GM23338 (cell line): Measurements from ENCODE around the gene CD8A. TPM values are rescaled to one million over a fixed set of nuclear protein-coding genes. Genes with fewer than 3 reads are reported as not detected.

Source experiments
- ATAC-seq: fragments of 200-7000 bp; cut with Tn5 transposase; 3 replicates; pipeline ENCODE4 v1.9.1; 2020
- DNase-seq: peaks from one replicate; pipeline ENCODE4 v3.0.0-alpha.2; 2015; ENCODE audit warnings: low spot score
- H2AFZ ChIP-seq: fragments of 200-600 bp; sonication (generic); 2 replicates; pipeline ENCODE4 v1.8.0; 2016; ENCODE audit warnings: antibody characterized with exemption, mild to moderate bottlenecking, moderate library complexity
- H3F3A ChIP-seq: fragments of 200-600 bp; sonication (generic); replicated peaks from 2 replicates; pipeline ENCODE4 v1.8.0; 2017; ENCODE audit warnings: antibody characterized with exemption, mixed run types, low read depth
- H3K27ac ChIP-seq: fragments of 200-600 bp; sonication (generic); 2 replicates; pipeline ENCODE4 v1.6.1; 2016; ENCODE audit warnings: low read depth
- H3K27me3 ChIP-seq: fragments of 200-600 bp; sonication (generic); 2 replicates; pipeline ENCODE4 v1.8.0; 2016; ENCODE audit warnings: mild to moderate bottlenecking, mixed run types, moderate library complexity; ENCODE audit not compliant: insufficient read depth
- H3K36me3 ChIP-seq: fragments of 200-600 bp; sonication (generic); 2 replicates; pipeline ENCODE4 v1.8.0; 2016; ENCODE audit warnings: mild to moderate bottlenecking; ENCODE audit not compliant: insufficient read depth
- H3K4me1 ChIP-seq: fragments of 200-600 bp; sonication (generic); 2 replicates; pipeline ENCODE4 v1.8.0; 2016; ENCODE audit warnings: mild to moderate bottlenecking, moderate library complexity; ENCODE audit not compliant: insufficient read depth
- H3K4me2 ChIP-seq: fragments of 200-600 bp; sonication (generic); 2 replicates; pipeline ENCODE4 v1.7.1; 2017; ENCODE audit warnings: mixed run types
- H3K4me3 ChIP-seq: fragments of 200-600 bp; sonication (generic); 2 replicates; pipeline ENCODE4 v1.6.1; 2016; ENCODE audit warnings: mixed run types
- H3K79me2 ChIP-seq: fragments of 200-600 bp; sonication (generic); replicated peaks from 2 replicates; pipeline ENCODE4 v1.8.0; 2017; ENCODE audit warnings: mild to moderate bottlenecking; ENCODE audit not compliant: insufficient read depth
- H3K9me2 ChIP-seq: fragments of 200-600 bp; sonication (generic); 2 replicates; pipeline ENCODE4 v1.8.0; 2017; ENCODE audit not compliant: insufficient read depth
- H4K20me1 ChIP-seq: fragments of 200-600 bp; sonication (generic); replicated peaks from 2 replicates; pipeline ENCODE4 v1.8.0; 2017; ENCODE audit warnings: mild to moderate bottlenecking; ENCODE audit not compliant: insufficient read depth
- H3K27ac Mint-ChIP-seq: 2 replicates; pipeline ENCODE4 v1.8.0; 2020; ENCODE audit warnings: inconsistent platforms, mild to moderate bottlenecking, moderate library complexity, mixed read lengths
- H3K27me3 Mint-ChIP-seq: 3 replicates; pipeline ENCODE4 v1.8.0; 2022; ENCODE audit warnings: low read depth, mild to moderate bottlenecking, moderate library complexity, mixed read lengths, inconsistent platforms; ENCODE audit not compliant: insufficient read depth, poor library complexity
- H3K36me3 Mint-ChIP-seq: 3 replicates; pipeline ENCODE4 v1.8.0; 2021; ENCODE audit warnings: low read depth, mild to moderate bottlenecking, inconsistent platforms, moderate library complexity, mixed read lengths
- H3K4me1 Mint-ChIP-seq: 3 replicates; pipeline ENCODE4 v1.8.0; 2020; ENCODE audit warnings: mild to moderate bottlenecking, inconsistent platforms, mixed read lengths
- H3K4me3 Mint-ChIP-seq: 3 replicates; pipeline ENCODE4 v1.8.0; 2021; ENCODE audit warnings: moderate library complexity, mild to moderate bottlenecking, inconsistent platforms, mixed read lengths
- H3K9me3 Mint-ChIP-seq: 3 replicates; pipeline ENCODE4 v1.8.0; 2020; ENCODE audit warnings: moderate library complexity, mild to moderate bottlenecking, inconsistent platforms, mixed read lengths
- EZH2 ChIP-seq: fragments of 200-600 bp; sonication (generic); IDR thresholded peaks from one replicate; pipeline ENCODE4 v1.8.0; 2017; ENCODE audit warnings: antibody characterized with exemption, mild to moderate bottlenecking, low read depth; ENCODE audit not compliant: unreplicated experiment
- EZH2phosphoT487 ChIP-seq: fragments of 200-600 bp; sonication (generic); IDR thresholded peaks from one replicate; pipeline ENCODE4 v1.8.1; 2018; ENCODE audit warnings: antibody characterized with exemption; ENCODE audit not compliant: unreplicated experiment
- JUNB ChIP-seq: IDR thresholded peaks from one replicate; pipeline ENCODE4 v1.6.1; 2016; ENCODE audit warnings: antibody characterized with exemption; ENCODE audit not compliant: unreplicated experiment
- NANOG ChIP-seq: IDR thresholded peaks from 2 replicates; pipeline ENCODE4 v1.6.1; 2016; ENCODE audit warnings: antibody characterized with exemption, borderline replicate concordance
- POLR2AphosphoS5 ChIP-seq: IDR thresholded peaks from 2 replicates; pipeline ENCODE4 v1.6.1; 2016; ENCODE audit warnings: antibody characterized with exemption, low read depth
- REST ChIP-seq: IDR thresholded peaks from one replicate; pipeline ENCODE4 v1.6.1; 2018; ENCODE audit warnings: antibody characterized with exemption; ENCODE audit not compliant: unreplicated experiment
- STAT1 ChIP-seq: IDR thresholded peaks from one replicate; pipeline ENCODE4 v1.6.1; 2016; ENCODE audit warnings: antibody characterized with exemption; ENCODE audit not compliant: unreplicated experiment
- ZNF114 ChIP-seq: fragments of 250-450 bp; sonication (Bioruptor Pico); IDR thresholded peaks from 2 replicates; pipeline ENCODE4 v1.5.0; 2020; ENCODE audit warnings: mild to moderate bottlenecking, moderate library complexity
- ZNF462 ChIP-seq: fragments of 250-450 bp; sonication (Bioruptor Pico); IDR thresholded peaks from 2 replicates; pipeline ENCODE4 v1.5.0; 2020; ENCODE audit warnings: mild to moderate bottlenecking, moderate library complexity
- polyA plus RNA-seq: library from polyadenylated mRNA; unstranded; fragments of >200 nt; fragmentation: Nextera tagmentation; extraction: Ambion mirVana; gene quantifications from 2 replicates; pipeline ENCODE4 v1.2.1, GENCODE V29; 2016
- total RNA-seq: library from RNA; depleted of rRNA; stranded (reverse); fragments of >200 nt; shearing (Covaris generic); gene quantifications from 2 replicates; pipeline ENCODE4 v1.2.3, GENCODE V29; 2014
- TF ChIP-seq, protein P1 (sequence below), 2 experiments: fragments of 200-600 bp in 1 of 2; sonication (generic) in 1 of 2; conservative IDR thresholded peaks; 2 replicates each; pipeline versions ENCODE4 v1.5.1 to v1.6.1; 2016 to 2017; ENCODE audit warnings: antibody characterized with exemption in 2 of 2, low read depth in 2 of 2, mild to moderate bottlenecking in 2 of 2, moderate library complexity in 1 of 2

The CD8A gene
- total and polyA plus RNA-seq, 2 experiments from 2014 or later = 0.19 to 0.24 TPM

GRCh38 chr2:86770816-86771301 is 19.9 kb downstream of the CD8A start (continued):
- no peak for TF ChIP-seq NANOG
- no peak for TF ChIP-seq POLR2AphosphoS5
- TF ChIP-seq EZH2phosphoT487 = no peak
- no peak for TF ChIP-seq JUNB
- TF ChIP-seq STAT1 = no peak
- TF ChIP-seq, protein P1, sequence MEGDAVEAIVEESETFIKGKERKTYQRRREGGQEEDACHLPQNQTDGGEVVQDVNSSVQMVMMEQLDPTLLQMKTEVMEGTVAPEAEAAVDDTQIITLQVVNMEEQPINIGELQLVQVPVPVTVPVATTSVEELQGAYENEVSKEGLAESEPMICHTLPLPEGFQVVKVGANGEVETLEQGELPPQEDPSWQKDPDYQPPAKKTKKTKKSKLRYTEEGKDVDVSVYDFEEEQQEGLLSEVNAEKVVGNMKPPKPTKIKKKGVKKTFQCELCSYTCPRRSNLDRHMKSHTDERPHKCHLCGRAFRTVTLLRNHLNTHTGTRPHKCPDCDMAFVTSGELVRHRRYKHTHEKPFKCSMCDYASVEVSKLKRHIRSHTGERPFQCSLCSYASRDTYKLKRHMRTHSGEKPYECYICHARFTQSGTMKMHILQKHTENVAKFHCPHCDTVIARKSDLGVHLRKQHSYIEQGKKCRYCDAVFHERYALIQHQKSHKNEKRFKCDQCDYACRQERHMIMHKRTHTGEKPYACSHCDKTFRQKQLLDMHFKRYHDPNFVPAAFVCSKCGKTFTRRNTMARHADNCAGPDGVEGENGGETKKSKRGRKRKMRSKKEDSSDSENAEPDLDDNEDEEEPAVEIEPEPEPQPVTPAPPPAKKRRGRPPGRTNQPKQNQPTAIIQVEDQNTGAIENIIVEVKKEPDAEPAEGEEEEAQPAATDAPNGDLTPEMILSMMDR (conservative IDR thresholded peaks at IDR 0.05; ENCODE audit: low read depth in 2 of 2) = no peak

GRCh38 chr2:86769838-86770237 is 20.9 kb downstream of the CD8A start:
- H4K20me1 ChIP-seq = peaks cover 21% of the 10 kb centered on the region
- no peak overlapping the region for H3K4me3 ChIP-seq
- H3K79me2 ChIP-seq = peaks cover 4% of the 10 kb centered on the region; the same call in 1 of the 2 replicates
- Mint-ChIP-seq H3K9me3 (no peaks in the 10 kb centered on the region), H3K4me1 (peaks cover 21% of the 10 kb centered on the region; the same call in 2 of the 3 replicates), H3K27ac (no peak overlapping the region), H3K36me3 (peaks cover 66% of the 10 kb centered on the region), H3K27me3 (peaks cover 2% of the 10 kb centered on the region), H3K4me3 (no peak overlapping the region)
- DNase-seq (no peak), ATAC-seq (no peak)
- H3K4me1 ChIP-seq = no peaks in the 10 kb centered on the region
- H3K9me2 ChIP-seq = no peaks in the 10 kb centered on the region
- H3K36me3 ChIP-seq = peaks cover 34% of the 10 kb centered on the region
- no peaks in the 10 kb centered on the region for H3K27me3 ChIP-seq
- H3K4me2 ChIP-seq = no peak overlapping the region
- H3K27ac ChIP-seq = no peak overlapping the region
- no peaks in the 10 kb centered on the region for H3F3A ChIP-seq
- H2AFZ ChIP-seq = no peak overlapping the region
- TF ChIP-seq STAT1 = no peak
- TF ChIP-seq REST = no peak
- TF ChIP-seq EZH2 = no peak
- no peak for TF ChIP-seq ZNF114 (CRISPR knock-in tag)
- no peak for TF ChIP-seq ZNF462 (CRISPR knock-in tag)
- TF ChIP-seq, protein P1 (conservative IDR thresholded peaks at IDR 0.05; ENCODE audit: low read depth in 2 of 2) = no peak
- TF ChIP-seq NANOG = no peak
